SK-N-SH treated with all-trans-retinoic acid at 6 μM for 48 hours (cell line): ENCODE measurements around the gene MAPK14.
A peak's percentile ranks its signal among the peaks of the same experiment; 100 is the strongest.

Experiments used
- ATAC-seq: fragments of 200-7000 bp; cut with Tn5 transposase; 3 replicates; pipeline ENCODE4 v1.9.1; 2020; ENCODE audit warnings: mild to moderate bottlenecking, moderate library complexity
- ARNTL ChIP-seq: fragments of 450-650 bp; formaldehyde crosslinking; IDR thresholded peaks from 2 replicates; pipeline ENCODE4 v1.5.0; 2020; ENCODE audit warnings: low read depth, mild to moderate bottlenecking, moderate library complexity, borderline replicate concordance
- BACH2 ChIP-seq: fragments of 250-450 bp; sonication (Bioruptor Pico); IDR thresholded peaks from 2 replicates; pipeline ENCODE4 v1.9.0; 2021; ENCODE audit warnings: mild to moderate bottlenecking, borderline replicate concordance
- CSDC2 ChIP-seq: fragments of 250-450 bp; sonication (Bioruptor Pico); IDR thresholded peaks from 2 replicates; pipeline ENCODE4 v1.5.0; 2020; ENCODE audit warnings: mild to moderate bottlenecking, moderate library complexity
- CSRNP3 ChIP-seq: fragments of 250-450 bp; sonication (Bioruptor Pico); IDR thresholded peaks from 2 replicates; pipeline ENCODE4 v1.5.1; 2021; ENCODE audit warnings: mild to moderate bottlenecking, moderate library complexity
- PATZ1 ChIP-seq: fragments of 250-450 bp; sonication (Bioruptor Pico); IDR thresholded peaks from 2 replicates; pipeline ENCODE4 v1.8.0; 2020; ENCODE audit warnings: mild to moderate bottlenecking, moderate library complexity, borderline replicate concordance
- PPARA ChIP-seq: fragments of 250-450 bp; sonication (Bioruptor Pico); IDR thresholded peaks from 2 replicates; pipeline ENCODE4 v1.5.0; 2020; ENCODE audit warnings: mild to moderate bottlenecking, borderline replicate concordance
- SNAI2 ChIP-seq: fragments of 250-450 bp; sonication (Bioruptor Pico); IDR thresholded peaks from 2 replicates; pipeline ENCODE4 v1.5.0; 2020; ENCODE audit warnings: mild to moderate bottlenecking, moderate library complexity
- TCF4 ChIP-seq: fragments of 250-450 bp; sonication (Bioruptor Pico); IDR thresholded peaks from 2 replicates; pipeline ENCODE4 v1.8.0; 2021; ENCODE audit warnings: mild to moderate bottlenecking, moderate library complexity, borderline replicate concordance
- TOX ChIP-seq: fragments of 250-450 bp; sonication (Bioruptor Pico); IDR thresholded peaks from 2 replicates; pipeline ENCODE4 v1.8.0; 2021; ENCODE audit warnings: mild to moderate bottlenecking, moderate library complexity, borderline replicate concordance
- TSHZ2 ChIP-seq: fragments of 250-450 bp; sonication (Bioruptor Pico); IDR thresholded peaks from 2 replicates; pipeline ENCODE4 v1.5.0; 2020; ENCODE audit warnings: mild to moderate bottlenecking, moderate library complexity
- ZC3H10 ChIP-seq: fragments of 250-450 bp; sonication (Bioruptor Pico); IDR thresholded peaks from 2 replicates; pipeline ENCODE4 v1.5.1; 2021; ENCODE audit warnings: mild to moderate bottlenecking, moderate library complexity
- ZFP30 ChIP-seq: fragments of 450-650 bp; formaldehyde crosslinking; IDR thresholded peaks from 2 replicates; pipeline ENCODE4 v1.5.0; 2022; ENCODE audit warnings: mild to moderate bottlenecking, moderate library complexity
- ZNF565 ChIP-seq: fragments of 450-650 bp; formaldehyde crosslinking; conservative IDR thresholded peaks from 2 replicates; pipeline ENCODE4 v1.5.0; 2020; ENCODE audit warnings: low read depth, mild to moderate bottlenecking, moderate library complexity
- ZNF70 ChIP-seq: fragments of 450-650 bp; formaldehyde crosslinking; IDR thresholded peaks from 2 replicates; pipeline ENCODE4 v1.5.0; 2020; ENCODE audit warnings: mild to moderate bottlenecking, moderate library complexity
- ZNF8 ChIP-seq: fragments of 450-650 bp; formaldehyde crosslinking; IDR thresholded peaks from 2 replicates; pipeline ENCODE4 v1.5.0; 2020; ENCODE audit warnings: mild to moderate bottlenecking, moderate library complexity
- TF ChIP-seq, protein P1 (sequence below): fragments of 250-450 bp; sonication (Bioruptor Pico); IDR thresholded peaks from 2 replicates; pipeline ENCODE4 v1.5.1; 2020; ENCODE audit warnings: low read depth, mild to moderate bottlenecking, moderate library complexity

Gene MAPK14

GRCh38 chr6:36129941-36130666 lies 102.5 kb downstream of the MAPK14 start, which contains the start of gene MAPK13:
MAPK13 (plus strand) TSS chr6:36130513; CDS start chr6:36130583, 70 bp downstream.
- TF ChIP-seq ZNF565 (CRISPR knock-in tag), result no peak
- no peak for TF ChIP-seq ZC3H10 (CRISPR knock-in tag)
- ATAC-seq, result no peak

- peak; percentile 7; the same call in 1 of the 3 replicates for ATAC-seq
- TF ChIP-seq BACH2 (CRISPR knock-in tag) (no peak), SNAI2 (no peak), CSRNP3 (CRISPR knock-in tag) (no peak), PATZ1 (CRISPR knock-in tag) (no peak), ZNF8 (CRISPR knock-in tag) (no peak), TOX (CRISPR knock-in tag) (no peak), ZFP30 (CRISPR knock-in tag) (no peak), CSDC2 (CRISPR knock-in tag) (no peak)
- TF ChIP-seq, protein P1, sequence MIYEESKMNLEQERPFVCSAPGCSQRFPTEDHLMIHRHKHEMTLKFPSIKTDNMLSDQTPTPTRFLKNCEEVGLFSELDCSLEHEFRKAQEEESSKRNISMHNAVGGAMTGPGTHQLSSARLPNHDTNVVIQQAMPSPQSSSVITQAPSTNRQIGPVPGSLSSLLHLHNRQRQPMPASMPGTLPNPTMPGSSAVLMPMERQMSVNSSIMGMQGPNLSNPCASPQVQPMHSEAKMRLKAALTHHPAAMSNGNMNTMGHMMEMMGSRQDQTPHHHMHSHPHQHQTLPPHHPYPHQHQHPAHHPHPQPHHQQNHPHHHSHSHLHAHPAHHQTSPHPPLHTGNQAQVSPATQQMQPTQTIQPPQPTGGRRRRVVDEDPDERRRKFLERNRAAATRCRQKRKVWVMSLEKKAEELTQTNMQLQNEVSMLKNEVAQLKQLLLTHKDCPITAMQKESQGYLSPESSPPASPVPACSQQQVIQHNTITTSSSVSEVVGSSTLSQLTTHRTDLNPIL (CRISPR knock-in tag), result no peak
Observed at GRCh38 chr6:36130667-36131510, 103.3 kb downstream of the MAPK14 start.

- ATAC-seq, result peak; percentile 72
- TF ChIP-seq TSHZ2 (0 out of 2 replicates have a peak, but pooled peaks have one; percentile 24), ZNF70 (peak; percentile 78), TOX (CRISPR knock-in tag) (no peak)
Observed at GRCh38 chr6:36131511-36132245, 104.1 kb downstream of the MAPK14 start.

- no peak; the same call in 2 of the 3 replicates for ATAC-seq
- TF ChIP-seq ZC3H10 (CRISPR knock-in tag) (no peak), CSRNP3 (CRISPR knock-in tag) (no peak), ZNF565 (CRISPR knock-in tag) (no peak), TOX (CRISPR knock-in tag) (no peak), TCF4 (no peak), PATZ1 (CRISPR knock-in tag) (no peak), BACH2 (CRISPR knock-in tag) (no peak), ZNF70 (no peak), ARNTL (CRISPR knock-in tag) (no peak), ZNF8 (CRISPR knock-in tag) (no peak), CSDC2 (CRISPR knock-in tag) (no peak), PPARA (CRISPR knock-in tag) (no peak)
- TF ChIP-seq, protein P1 (CRISPR knock-in tag), result no peak
Observed at GRCh38 chr6:36132246-36132895, 104.8 kb downstream of the MAPK14 start.
